ENCODE measurements around the gene ACVR1. TPM values are rescaled to one million over a fixed set of nuclear protein-coding genes. Genes with fewer than 3 reads are reported as not detected.

Gene ACVR1
- total and polyA plus RNA-seq, 2 of the 13 experiments (the other 11 are each of a cell fraction or from before 2014, with no cell fraction given), result 2.3 to 5.4 TPM

DNA sequence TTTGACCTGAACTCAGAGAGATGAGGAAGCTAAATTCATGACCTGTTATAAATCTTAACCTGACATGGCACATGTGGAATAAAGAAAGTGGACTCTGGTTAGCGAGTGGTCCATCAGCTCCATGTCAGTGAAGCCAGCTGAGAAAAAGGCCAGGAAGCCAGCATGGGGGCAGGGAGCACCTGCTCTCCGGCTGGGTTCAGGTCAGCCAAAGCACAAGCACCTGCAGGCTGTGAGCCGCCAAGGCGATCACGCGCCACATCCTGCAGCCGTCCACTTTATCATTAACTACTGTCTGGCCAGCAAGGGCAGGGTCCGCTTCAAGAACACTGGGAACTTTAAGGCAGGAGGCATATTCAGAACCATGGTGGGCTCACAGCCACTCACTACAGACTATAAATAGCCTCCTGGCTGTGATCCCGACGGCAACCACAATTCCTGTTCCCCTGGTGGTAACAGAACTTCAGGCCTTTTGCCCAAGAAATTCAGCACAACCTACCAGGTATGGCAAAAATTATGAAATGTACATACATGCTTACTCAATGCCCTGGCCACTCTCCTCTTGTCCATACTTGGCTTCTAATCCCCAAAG lies 35.5 kb downstream of the ACVR1 start (continued):
- TF ChIP-seq, protein P1, sequence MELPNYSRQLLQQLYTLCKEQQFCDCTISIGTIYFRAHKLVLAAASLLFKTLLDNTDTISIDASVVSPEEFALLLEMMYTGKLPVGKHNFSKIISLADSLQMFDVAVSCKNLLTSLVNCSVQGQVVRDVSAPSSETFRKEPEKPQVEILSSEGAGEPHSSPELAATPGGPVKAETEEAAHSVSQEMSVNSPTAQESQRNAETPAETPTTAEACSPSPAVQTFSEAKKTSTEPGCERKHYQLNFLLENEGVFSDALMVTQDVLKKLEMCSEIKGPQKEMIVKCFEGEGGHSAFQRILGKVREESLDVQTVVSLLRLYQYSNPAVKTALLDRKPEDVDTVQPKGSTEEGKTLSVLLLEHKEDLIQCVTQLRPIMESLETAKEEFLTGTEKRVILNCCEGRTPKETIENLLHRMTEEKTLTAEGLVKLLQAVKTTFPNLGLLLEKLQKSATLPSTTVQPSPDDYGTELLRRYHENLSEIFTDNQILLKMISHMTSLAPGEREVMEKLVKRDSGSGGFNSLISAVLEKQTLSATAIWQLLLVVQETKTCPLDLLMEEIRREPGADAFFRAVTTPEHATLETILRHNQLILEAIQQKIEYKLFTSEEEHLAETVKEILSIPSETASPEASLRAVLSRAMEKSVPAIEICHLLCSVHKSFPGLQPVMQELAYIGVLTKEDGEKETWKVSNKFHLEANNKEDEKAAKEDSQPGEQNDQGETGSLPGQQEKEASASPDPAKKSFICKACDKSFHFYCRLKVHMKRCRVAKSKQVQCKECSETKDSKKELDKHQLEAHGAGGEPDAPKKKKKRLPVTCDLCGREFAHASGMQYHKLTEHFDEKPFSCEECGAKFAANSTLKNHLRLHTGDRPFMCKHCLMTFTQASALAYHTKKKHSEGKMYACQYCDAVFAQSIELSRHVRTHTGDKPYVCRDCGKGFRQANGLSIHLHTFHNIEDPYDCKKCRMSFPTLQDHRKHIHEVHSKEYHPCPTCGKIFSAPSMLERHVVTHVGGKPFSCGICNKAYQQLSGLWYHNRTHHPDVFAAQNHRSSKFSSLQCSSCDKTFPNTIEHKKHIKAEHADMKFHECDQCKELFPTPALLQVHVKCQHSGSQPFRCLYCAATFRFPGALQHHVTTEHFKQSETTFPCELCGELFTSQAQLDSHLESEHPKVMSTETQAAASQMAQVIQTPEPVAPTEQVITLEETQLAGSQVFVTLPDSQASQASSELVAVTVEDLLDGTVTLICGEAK (IDR thresholded peaks at IDR 0.05), result no peak
- TF ChIP-seq, protein P1 (CRISPR knock-in tag; IDR thresholded peaks at IDR 0.05), result no peak
- TF ChIP-seq HOXA3 (CRISPR knock-in tag; IDR thresholded peaks at IDR 0.05), result peak; percentile 83; the same call in 1 of the 2 replicates
- no peak for TF ChIP-seq ATRX (CRISPR knock-in tag; IDR thresholded peaks at IDR 0.05; ENCODE audit: borderline replicate concordance)
- TF ChIP-seq, protein P2, sequence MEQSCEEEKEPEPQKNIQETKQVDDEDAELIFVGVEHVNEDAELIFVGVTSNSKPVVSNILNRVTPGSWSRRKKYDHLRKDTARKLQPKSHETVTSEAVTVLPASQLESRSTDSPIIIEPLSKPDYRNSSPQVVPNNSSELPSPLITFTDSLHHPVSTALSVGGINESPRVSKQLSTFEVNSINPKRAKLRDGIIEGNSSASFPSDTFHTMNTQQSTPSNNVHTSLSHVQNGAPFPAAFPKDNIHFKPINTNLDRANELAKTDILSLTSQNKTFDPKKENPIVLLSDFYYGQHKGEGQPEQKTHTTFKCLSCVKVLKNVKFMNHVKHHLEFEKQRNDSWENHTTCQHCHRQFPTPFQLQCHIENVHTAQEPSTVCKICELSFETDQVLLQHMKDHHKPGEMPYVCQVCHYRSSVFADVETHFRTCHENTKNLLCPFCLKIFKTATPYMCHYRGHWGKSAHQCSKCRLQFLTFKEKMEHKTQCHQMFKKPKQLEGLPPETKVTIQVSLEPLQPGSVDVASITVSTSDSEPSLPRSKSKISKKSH (CRISPR knock-in tag; IDR thresholded peaks at IDR 0.05; ENCODE audit: borderline replicate concordance), result no peak; the same call in 1 of the 2 replicates
- TF ChIP-seq KDM6A (CRISPR knock-in tag; IDR thresholded peaks at IDR 0.05; ENCODE audit: low read depth), result peak; percentile 62; the same call in 1 of the 2 replicates
- no peak for TF ChIP-seq RFX3 (CRISPR knock-in tag; IDR thresholded peaks at IDR 0.05)
- TF ChIP-seq HES4 (CRISPR knock-in tag; IDR thresholded peaks at IDR 0.05; ENCODE audit: borderline replicate concordance), result no peak
- 0 out of 2 replicates have a peak, but pooled peaks have one; percentile 18 for TF ChIP-seq ZNF607 (CRISPR knock-in tag; IDR thresholded peaks at IDR 0.05; ENCODE audit: borderline replicate concordance)
- peak; percentile 41; the same call in 1 of the 2 replicates for TF ChIP-seq THAP11 (CRISPR knock-in tag; IDR thresholded peaks at IDR 0.05)
